ENCODE measurements around the gene TAS1R2.

Gene TAS1R2

GRCh38 chr1:18799454-18799853 is 60.0 kb downstream of the TAS1R2 start:
- DNase-seq (ENCODE audit: low spot score), result no peak

- DNase-seq (ENCODE audit: low spot score), result no peak
Observed at GRCh38 chr1:18798946-18799345, 60.5 kb downstream of the TAS1R2 start.

- DNase-seq (ENCODE audit: low spot score), result no peak
Observed at GRCh38 chr1:18798533-18798932, 60.9 kb downstream of the TAS1R2 start.

- no peak for DNase-seq (ENCODE audit: low spot score)
Observed at GRCh38 chr1:18796950-18797349, 62.5 kb downstream of the TAS1R2 start.

- no peak for DNase-seq (ENCODE audit: low spot score)
Observed at GRCh38 chr1:18795002-18795689, 64.3 kb downstream of the TAS1R2 start.

GRCh38 chr1:18794561-18794960 is 64.9 kb downstream of the TAS1R2 start:
- DNase-seq (ENCODE audit: low spot score), result no peak

GRCh38 chr1:18794051-18794450 is 65.4 kb downstream of the TAS1R2 start:
- no peak for DNase-seq (ENCODE audit: low spot score)

- no peak for DNase-seq (ENCODE audit: low spot score)
Observed at GRCh38 chr1:18793164-18793563, 66.3 kb downstream of the TAS1R2 start.

- no peak for DNase-seq (ENCODE audit: low spot score)
Observed at GRCh38 chr1:18792747-18793146, 66.7 kb downstream of the TAS1R2 start.
